GM23338 (cell line): Measurements from ENCODE around the gene ERCC1.

Source experiments
- CREB1 ChIP-seq: fragments of 250-450 bp; sonication (Bioruptor Pico); IDR thresholded peaks from 2 replicates; pipeline ENCODE4 v1.5.0; 2020; ENCODE audit warnings: low read depth, mild to moderate bottlenecking, moderate library complexity
- CTCF ChIP-seq, 2 experiments: fragments of 200-600 bp in 1 of 2; sonication (generic) in 1 of 2; conservative IDR thresholded peaks; 2 replicates each; pipeline versions ENCODE4 v1.5.1 to v1.6.1; 2016 to 2017; ENCODE audit warnings: antibody characterized with exemption in 2 of 2, low read depth in 2 of 2, mild to moderate bottlenecking in 2 of 2, moderate library complexity in 1 of 2
- ETS1 ChIP-seq: IDR thresholded peaks from 2 replicates; pipeline ENCODE4 v1.6.1; 2016; ENCODE audit warnings: antibody characterized with exemption
- EZH2 ChIP-seq: fragments of 200-600 bp; sonication (generic); IDR thresholded peaks from one replicate; pipeline ENCODE4 v1.8.0; 2017; ENCODE audit warnings: antibody characterized with exemption, mild to moderate bottlenecking, low read depth; ENCODE audit not compliant: unreplicated experiment
- EZH2phosphoT487 ChIP-seq: fragments of 200-600 bp; sonication (generic); IDR thresholded peaks from one replicate; pipeline ENCODE4 v1.8.1; 2018; ENCODE audit warnings: antibody characterized with exemption; ENCODE audit not compliant: unreplicated experiment
- JUNB ChIP-seq: IDR thresholded peaks from one replicate; pipeline ENCODE4 v1.6.1; 2016; ENCODE audit warnings: antibody characterized with exemption; ENCODE audit not compliant: unreplicated experiment
- NANOG ChIP-seq: IDR thresholded peaks from 2 replicates; pipeline ENCODE4 v1.6.1; 2016; ENCODE audit warnings: antibody characterized with exemption, borderline replicate concordance
- POLR2AphosphoS5 ChIP-seq: IDR thresholded peaks from 2 replicates; pipeline ENCODE4 v1.6.1; 2016; ENCODE audit warnings: antibody characterized with exemption, low read depth
- STAT1 ChIP-seq: IDR thresholded peaks from one replicate; pipeline ENCODE4 v1.6.1; 2016; ENCODE audit warnings: antibody characterized with exemption; ENCODE audit not compliant: unreplicated experiment
- ZNF114 ChIP-seq: fragments of 250-450 bp; sonication (Bioruptor Pico); IDR thresholded peaks from 2 replicates; pipeline ENCODE4 v1.5.0; 2020; ENCODE audit warnings: mild to moderate bottlenecking, moderate library complexity
- ZNF331 ChIP-seq: fragments of 250-450 bp; sonication (Bioruptor Pico); IDR thresholded peaks from 2 replicates; pipeline ENCODE4 v1.5.0; 2020; ENCODE audit warnings: low read depth, mild to moderate bottlenecking, moderate library complexity
- ZNF462 ChIP-seq: fragments of 250-450 bp; sonication (Bioruptor Pico); IDR thresholded peaks from 2 replicates; pipeline ENCODE4 v1.5.0; 2020; ENCODE audit warnings: mild to moderate bottlenecking, moderate library complexity
- TF ChIP-seq, protein P1 (sequence below): IDR thresholded peaks from one replicate; pipeline ENCODE4 v1.6.1; 2018; ENCODE audit warnings: antibody characterized with exemption; ENCODE audit not compliant: unreplicated experiment

- TF ChIP-seq EZH2 (no peak), CTCF (conservative IDR thresholded peaks at IDR 0.05; ENCODE audit: low read depth in 2 of 2) (peak; percentile 60 to 65), STAT1 (no peak), EZH2phosphoT487 (no peak), ZNF114 (no peak), POLR2AphosphoS5 (0 out of 2 replicates have a peak, but pooled peaks have one; percentile 24), ZNF462 (CRISPR knock-in tag) (no peak), CREB1 (peak; percentile 65), JUNB (no peak), NANOG (no peak), ETS1 (no peak), ZNF331 (CRISPR knock-in tag) (no peak)
- TF ChIP-seq, protein P1, sequence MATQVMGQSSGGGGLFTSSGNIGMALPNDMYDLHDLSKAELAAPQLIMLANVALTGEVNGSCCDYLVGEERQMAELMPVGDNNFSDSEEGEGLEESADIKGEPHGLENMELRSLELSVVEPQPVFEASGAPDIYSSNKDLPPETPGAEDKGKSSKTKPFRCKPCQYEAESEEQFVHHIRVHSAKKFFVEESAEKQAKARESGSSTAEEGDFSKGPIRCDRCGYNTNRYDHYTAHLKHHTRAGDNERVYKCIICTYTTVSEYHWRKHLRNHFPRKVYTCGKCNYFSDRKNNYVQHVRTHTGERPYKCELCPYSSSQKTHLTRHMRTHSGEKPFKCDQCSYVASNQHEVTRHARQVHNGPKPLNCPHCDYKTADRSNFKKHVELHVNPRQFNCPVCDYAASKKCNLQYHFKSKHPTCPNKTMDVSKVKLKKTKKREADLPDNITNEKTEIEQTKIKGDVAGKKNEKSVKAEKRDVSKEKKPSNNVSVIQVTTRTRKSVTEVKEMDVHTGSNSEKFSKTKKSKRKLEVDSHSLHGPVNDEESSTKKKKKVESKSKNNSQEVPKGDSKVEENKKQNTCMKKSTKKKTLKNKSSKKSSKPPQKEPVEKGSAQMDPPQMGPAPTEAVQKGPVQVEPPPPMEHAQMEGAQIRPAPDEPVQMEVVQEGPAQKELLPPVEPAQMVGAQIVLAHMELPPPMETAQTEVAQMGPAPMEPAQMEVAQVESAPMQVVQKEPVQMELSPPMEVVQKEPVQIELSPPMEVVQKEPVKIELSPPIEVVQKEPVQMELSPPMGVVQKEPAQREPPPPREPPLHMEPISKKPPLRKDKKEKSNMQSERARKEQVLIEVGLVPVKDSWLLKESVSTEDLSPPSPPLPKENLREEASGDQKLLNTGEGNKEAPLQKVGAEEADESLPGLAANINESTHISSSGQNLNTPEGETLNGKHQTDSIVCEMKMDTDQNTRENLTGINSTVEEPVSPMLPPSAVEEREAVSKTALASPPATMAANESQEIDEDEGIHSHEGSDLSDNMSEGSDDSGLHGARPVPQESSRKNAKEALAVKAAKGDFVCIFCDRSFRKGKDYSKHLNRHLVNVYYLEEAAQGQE = no peak
Measured at GRCh38 chr19:45428384-45429231, 4.9 kb upstream of the ERCC1 start.
